Progenitor cell of endocrine pancreas (in vitro differentiated cells): ENCODE measurements around the gene HECTD4. TPM values are rescaled to one million over a fixed set of nuclear protein-coding genes. Genes with fewer than 3 reads are reported as not detected.

Source experiments
- DNase-seq: peaks from one replicate; pipeline ENCODE4 v3.0.0; 2021; ENCODE audit warnings: low spot score; ENCODE audit not compliant: unreplicated experiment
- H3K27ac Mint-ChIP-seq: 2 replicates; pipeline ENCODE4 v1.8.0; 2021; ENCODE audit warnings: mild to moderate bottlenecking, moderate library complexity, mixed read lengths
- H3K27me3 Mint-ChIP-seq: 2 replicates; pipeline ENCODE4 v1.8.0; 2021; ENCODE audit warnings: mixed read lengths
- H3K36me3 Mint-ChIP-seq: 2 replicates; pipeline ENCODE4 v1.8.0; 2022; ENCODE audit warnings: mixed read lengths; ENCODE audit not compliant: insufficient read depth
- H3K4me1 Mint-ChIP-seq: 2 replicates; pipeline ENCODE4 v1.8.0; 2021; ENCODE audit warnings: low read depth, mixed read lengths
- H3K4me3 Mint-ChIP-seq: 2 replicates; pipeline ENCODE4 v1.8.0; 2021; ENCODE audit warnings: low read depth, mild to moderate bottlenecking, moderate library complexity, mixed read lengths
- H3K9me3 Mint-ChIP-seq: 2 replicates; pipeline ENCODE4 v1.8.0; 2021; ENCODE audit warnings: low read depth, mixed read lengths
- total RNA-seq: library from RNA; stranded (reverse); gene quantifications from 2 replicates; pipeline ENCODE4 v1.2.1, GENCODE V29; 2021
- TF ChIP-seq, protein P1 (sequence below): fragments of 200-600 bp; sonication (generic); IDR thresholded peaks from one replicate; pipeline ENCODE4 v1.5.0; 2021; ENCODE audit warnings: antibody characterized with exemption, mild to moderate bottlenecking; ENCODE audit not compliant: unreplicated experiment

Gene HECTD4
- total RNA-seq, 1 donor from 2014 or later = 86.7 TPM

GRCh38 chr12:112134731-112135130 is 247.5 kb downstream of the HECTD4 start:
- no peak for DNase-seq
- Mint-ChIP-seq H3K27me3 (no peaks in the 10 kb centered on the region), H3K36me3 (peaks cover 1% of the 10 kb centered on the region), H3K9me3 (no peaks in the 10 kb centered on the region), H3K4me1 (no peaks in the 10 kb centered on the region), H3K4me3 (no peak overlapping the region), H3K27ac (no peak overlapping the region)
- TF ChIP-seq, protein P1, sequence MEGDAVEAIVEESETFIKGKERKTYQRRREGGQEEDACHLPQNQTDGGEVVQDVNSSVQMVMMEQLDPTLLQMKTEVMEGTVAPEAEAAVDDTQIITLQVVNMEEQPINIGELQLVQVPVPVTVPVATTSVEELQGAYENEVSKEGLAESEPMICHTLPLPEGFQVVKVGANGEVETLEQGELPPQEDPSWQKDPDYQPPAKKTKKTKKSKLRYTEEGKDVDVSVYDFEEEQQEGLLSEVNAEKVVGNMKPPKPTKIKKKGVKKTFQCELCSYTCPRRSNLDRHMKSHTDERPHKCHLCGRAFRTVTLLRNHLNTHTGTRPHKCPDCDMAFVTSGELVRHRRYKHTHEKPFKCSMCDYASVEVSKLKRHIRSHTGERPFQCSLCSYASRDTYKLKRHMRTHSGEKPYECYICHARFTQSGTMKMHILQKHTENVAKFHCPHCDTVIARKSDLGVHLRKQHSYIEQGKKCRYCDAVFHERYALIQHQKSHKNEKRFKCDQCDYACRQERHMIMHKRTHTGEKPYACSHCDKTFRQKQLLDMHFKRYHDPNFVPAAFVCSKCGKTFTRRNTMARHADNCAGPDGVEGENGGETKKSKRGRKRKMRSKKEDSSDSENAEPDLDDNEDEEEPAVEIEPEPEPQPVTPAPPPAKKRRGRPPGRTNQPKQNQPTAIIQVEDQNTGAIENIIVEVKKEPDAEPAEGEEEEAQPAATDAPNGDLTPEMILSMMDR = no peak

- Mint-ChIP-seq H3K27me3 (no peaks in the 10 kb centered on the region), H3K36me3 (peaks cover 1% of the 10 kb centered on the region)
- TF ChIP-seq, protein P1 = no peak
Measured at GRCh38 chr12:112133418-112133817, 248.8 kb downstream of the HECTD4 start.

GRCh38 chr12:112131686-112132085 is 250.5 kb downstream of the HECTD4 start:
- peaks cover 5% of the 10 kb centered on the region for H3K4me1 Mint-ChIP-seq

More at GRCh38 chr12:112133418-112133817, 248.8 kb downstream of the HECTD4 start:
- H3K4me3 Mint-ChIP-seq = no peak overlapping the region
- no peaks in the 10 kb centered on the region for H3K4me1 Mint-ChIP-seq
- DNase-seq = no peak
- H3K27ac Mint-ChIP-seq = no peak overlapping the region
- no peaks in the 10 kb centered on the region for H3K9me3 Mint-ChIP-seq

GRCh38 chr12:112130441-112130998 is 251.7 kb downstream of the HECTD4 start:
- H3K36me3 Mint-ChIP-seq = no peaks in the 10 kb centered on the region
- no peaks in the 10 kb centered on the region for H3K27me3 Mint-ChIP-seq
- no peak overlapping the region for H3K27ac Mint-ChIP-seq
- no peak for DNase-seq
- H3K4me1 Mint-ChIP-seq = peaks cover 10% of the 10 kb centered on the region
- TF ChIP-seq, protein P1 = no peak
- no peak overlapping the region for H3K4me3 Mint-ChIP-seq
- no peaks in the 10 kb centered on the region for H3K9me3 Mint-ChIP-seq

More at GRCh38 chr12:112131686-112132085, 250.5 kb downstream of the HECTD4 start:
- peaks cover under 1% of the 10 kb centered on the region for H3K36me3 Mint-ChIP-seq
- TF ChIP-seq, protein P1 = no peak
- no peak overlapping the region for H3K4me3 Mint-ChIP-seq
- DNase-seq = no peak
- no peaks in the 10 kb centered on the region for H3K27me3 Mint-ChIP-seq
- no peak overlapping the region for H3K27ac Mint-ChIP-seq
- H3K9me3 Mint-ChIP-seq = no peaks in the 10 kb centered on the region

DNA sequence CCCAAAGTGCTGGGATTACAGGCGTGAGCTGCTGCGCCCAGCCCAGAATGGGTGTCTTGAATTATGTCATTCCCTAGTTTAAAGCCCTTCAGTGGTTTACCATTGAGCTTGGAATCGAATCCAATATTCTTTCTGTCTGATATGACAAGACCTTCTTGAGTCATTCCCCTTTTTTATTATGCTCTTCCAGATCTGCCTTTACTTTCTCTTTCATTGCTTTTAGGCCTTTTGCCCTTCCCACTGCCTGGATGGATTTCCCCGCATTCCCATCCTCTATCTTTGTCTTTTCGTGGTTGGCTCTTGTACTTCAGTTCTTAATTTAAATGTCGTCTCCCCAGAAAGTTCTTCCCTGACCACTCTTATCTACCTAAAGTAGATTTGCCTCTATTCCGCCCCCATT is 255.3 kb downstream of the HECTD4 start:
- peaks cover 18% of the 10 kb centered on the region for H3K4me1 Mint-ChIP-seq
- no peaks in the 10 kb centered on the region for H3K27me3 Mint-ChIP-seq
- DNase-seq = no peak
- no peaks in the 10 kb centered on the region for H3K9me3 Mint-ChIP-seq
- peak overlapping the region; percentile 86 for H3K4me3 Mint-ChIP-seq
- H3K36me3 Mint-ChIP-seq = no peaks in the 10 kb centered on the region
- TF ChIP-seq, protein P1 = no peak
- H3K27ac Mint-ChIP-seq = peak overlapping the region; percentile 23
